Colonic mucosa (tissue), 4 donors: ENCODE measurements around the gene SEC11A. TPM values are rescaled to one million over a fixed set of nuclear protein-coding genes. Genes with fewer than 3 reads are reported as not detected.

Experiments
- DNase-seq: peaks from one replicate; pipeline ENCODE4 v3.0.0-alpha.2; 2020
- H3K27ac ChIP-seq: fragments of 200-600 bp; one replicate; pipeline ENCODE4 v1.8.0; 2021
- H3K27me3 ChIP-seq: fragments of 200-600 bp; one replicate; pipeline ENCODE4 v1.8.0; 2021
- H3K36me3 ChIP-seq: fragments of 200-600 bp; one replicate; pipeline ENCODE4 v1.8.0; 2021
- H3K4me1 ChIP-seq: fragments of 200-600 bp; one replicate; pipeline ENCODE4 v1.8.0; 2021; ENCODE audit warnings: mild to moderate bottlenecking
- H3K4me3 ChIP-seq: fragments of 200-600 bp; one replicate; pipeline ENCODE4 v1.8.0; 2021
- H3K9ac ChIP-seq, 2 donors: one replicate each; pipeline ENCODE4 v1.7.0; 2013; ENCODE audit warnings: control low read depth in 2 of 2, low read depth in 2 of 2, low read length in 2 of 2
- H3K9me3 ChIP-seq: fragments of 200-600 bp; one replicate; pipeline ENCODE4 v1.8.0; 2021
- intact Hi-C: fragments of 100-400 bp; cut with DNase I; formaldehyde crosslinking; loops from one replicate; pipeline ENCODE4 v1.14.1; 2022
- total RNA-seq, 2 donors: library from RNA; stranded (reverse); fragmentation: NEBNext Ultra II Directional in 1 of 2; extraction: Animal tissue kit (Norgen Biotek cat#: 25700) in 1 of 2; gene quantifications; one replicate each; pipeline ENCODE4 v1.2.1, GENCODE V29; 2021
- TF ChIP-seq, protein P1 (sequence below): fragments of 200-600 bp; IDR thresholded peaks from one replicate; pipeline ENCODE4 v1.8.0; 2022; ENCODE audit warnings: antibody characterized with exemption, mild to moderate bottlenecking
- donor health status: healthy.
- donor health status: DM: no; HTN: no; CAD: no.
- donor health status: DM: no; HTN: no; CAD: no.

SEC11A gene
- total RNA-seq, 2 donors from 2014 or later = 146 to 154 TPM

DNA sequence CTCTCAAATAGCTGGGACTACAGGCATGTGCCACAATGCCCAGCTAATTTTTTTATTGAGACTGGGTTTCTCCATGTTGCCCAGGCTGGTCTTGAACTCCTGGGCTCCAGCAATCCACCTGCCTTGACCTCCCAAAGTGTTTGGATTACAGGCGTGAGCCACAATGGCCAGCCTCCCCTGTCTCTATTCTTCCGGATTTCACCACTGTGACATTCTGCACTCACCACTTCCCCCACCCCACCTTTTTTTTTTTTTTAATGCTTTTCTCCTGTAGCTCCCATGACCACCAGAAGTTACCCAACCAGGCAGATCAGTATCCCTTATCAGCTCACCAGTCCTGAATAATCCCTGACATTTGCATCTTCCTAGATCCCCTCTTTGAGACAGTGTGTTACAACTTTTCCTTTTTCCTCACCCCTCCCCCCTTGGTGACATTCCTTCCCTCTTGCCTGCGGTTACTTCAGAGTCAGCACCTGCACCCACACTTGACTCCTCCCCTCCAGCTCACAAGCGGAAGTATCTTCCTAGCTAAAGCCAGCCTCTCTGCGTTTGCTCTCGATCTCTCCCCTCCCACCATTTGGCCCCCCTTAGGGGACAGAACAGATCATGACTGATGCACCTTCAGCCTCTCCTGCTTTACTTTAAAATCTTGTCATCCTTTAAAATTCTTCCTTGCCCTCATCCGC lies 19.0 kb upstream of the SEC11A start:
- Histone ChIP-seq H3K9ac (peak overlapping the region in 1 of 2 donors; percentile 66), H3K27me3 (no peaks in the 10 kb centered on the region), H3K4me3 (peak overlapping the region; percentile 19), H3K9me3 (no peaks in the 10 kb centered on the region), H3K36me3 (no peaks in the 10 kb centered on the region), H3K4me1 (peaks cover 7% of the 10 kb centered on the region), H3K27ac (peak overlapping the region; percentile 85)
- intact Hi-C loops = no loop called here
- TF ChIP-seq, protein P1, sequence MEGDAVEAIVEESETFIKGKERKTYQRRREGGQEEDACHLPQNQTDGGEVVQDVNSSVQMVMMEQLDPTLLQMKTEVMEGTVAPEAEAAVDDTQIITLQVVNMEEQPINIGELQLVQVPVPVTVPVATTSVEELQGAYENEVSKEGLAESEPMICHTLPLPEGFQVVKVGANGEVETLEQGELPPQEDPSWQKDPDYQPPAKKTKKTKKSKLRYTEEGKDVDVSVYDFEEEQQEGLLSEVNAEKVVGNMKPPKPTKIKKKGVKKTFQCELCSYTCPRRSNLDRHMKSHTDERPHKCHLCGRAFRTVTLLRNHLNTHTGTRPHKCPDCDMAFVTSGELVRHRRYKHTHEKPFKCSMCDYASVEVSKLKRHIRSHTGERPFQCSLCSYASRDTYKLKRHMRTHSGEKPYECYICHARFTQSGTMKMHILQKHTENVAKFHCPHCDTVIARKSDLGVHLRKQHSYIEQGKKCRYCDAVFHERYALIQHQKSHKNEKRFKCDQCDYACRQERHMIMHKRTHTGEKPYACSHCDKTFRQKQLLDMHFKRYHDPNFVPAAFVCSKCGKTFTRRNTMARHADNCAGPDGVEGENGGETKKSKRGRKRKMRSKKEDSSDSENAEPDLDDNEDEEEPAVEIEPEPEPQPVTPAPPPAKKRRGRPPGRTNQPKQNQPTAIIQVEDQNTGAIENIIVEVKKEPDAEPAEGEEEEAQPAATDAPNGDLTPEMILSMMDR = no peak
- peak; percentile 91 for DNase-seq

DNA sequence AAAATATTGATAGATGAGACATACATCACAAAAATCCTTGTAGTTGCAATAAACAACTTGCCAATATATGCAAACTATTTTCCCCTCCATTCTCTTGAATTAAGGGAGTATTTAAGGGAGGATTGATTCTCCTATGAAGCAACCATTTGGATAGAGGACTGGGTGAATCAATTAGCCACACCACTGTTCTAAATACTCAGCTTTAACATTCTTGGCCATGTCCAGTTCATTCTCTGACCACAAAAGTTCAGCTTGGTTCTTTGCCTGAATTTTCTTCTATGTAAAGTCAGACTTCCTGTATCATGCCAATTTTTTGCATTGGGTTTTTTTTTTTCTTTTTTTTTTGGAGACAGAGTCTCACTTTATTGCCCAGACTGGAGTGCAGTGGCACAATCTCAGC lies 15.8 kb upstream of the SEC11A start:
- Histone ChIP-seq H3K9me3 (no peaks in the 10 kb centered on the region), H3K36me3 (no peaks in the 10 kb centered on the region), H3K4me3 (no peak overlapping the region), H3K27me3 (no peaks in the 10 kb centered on the region), H3K27ac (no peak overlapping the region), H3K9ac (no peak overlapping the region), H3K4me1 (peaks cover 7% of the 10 kb centered on the region)
- TF ChIP-seq, protein P1 = no peak
- no peak for DNase-seq
- intact Hi-C loops = no loop called here

DNA sequence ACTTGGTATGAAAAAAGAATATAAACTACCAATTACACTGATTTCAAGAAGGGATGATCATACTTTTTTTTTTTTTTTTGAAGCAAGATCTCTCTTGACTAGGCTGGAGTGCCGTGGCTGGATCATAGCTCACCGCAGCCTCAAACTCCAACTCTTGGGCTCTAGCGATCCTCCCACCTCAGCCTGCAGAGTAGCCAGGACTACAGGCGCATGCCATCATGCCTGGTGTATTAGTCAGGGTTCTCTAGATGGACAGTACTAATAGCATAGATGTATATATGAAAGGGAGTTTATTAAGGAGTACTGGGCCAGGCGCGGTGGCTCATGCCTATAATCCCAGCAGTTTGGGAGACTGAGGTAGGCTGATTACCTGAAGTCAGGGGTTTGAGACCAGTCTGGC lies 11.5 kb upstream of the SEC11A start:
- no peak overlapping the region for H3K9ac ChIP-seq
- H3K4me1 ChIP-seq = no peaks in the 10 kb centered on the region
- DNase-seq = no peak
- no peaks in the 10 kb centered on the region for H3K27me3 ChIP-seq
- intact Hi-C loops = no loop called here
- TF ChIP-seq, protein P1 = no peak
- no peaks in the 10 kb centered on the region for H3K36me3 ChIP-seq
- H3K4me3 ChIP-seq = no peak overlapping the region
- no peaks in the 10 kb centered on the region for H3K9me3 ChIP-seq
- H3K27ac ChIP-seq = no peak overlapping the region

DNA sequence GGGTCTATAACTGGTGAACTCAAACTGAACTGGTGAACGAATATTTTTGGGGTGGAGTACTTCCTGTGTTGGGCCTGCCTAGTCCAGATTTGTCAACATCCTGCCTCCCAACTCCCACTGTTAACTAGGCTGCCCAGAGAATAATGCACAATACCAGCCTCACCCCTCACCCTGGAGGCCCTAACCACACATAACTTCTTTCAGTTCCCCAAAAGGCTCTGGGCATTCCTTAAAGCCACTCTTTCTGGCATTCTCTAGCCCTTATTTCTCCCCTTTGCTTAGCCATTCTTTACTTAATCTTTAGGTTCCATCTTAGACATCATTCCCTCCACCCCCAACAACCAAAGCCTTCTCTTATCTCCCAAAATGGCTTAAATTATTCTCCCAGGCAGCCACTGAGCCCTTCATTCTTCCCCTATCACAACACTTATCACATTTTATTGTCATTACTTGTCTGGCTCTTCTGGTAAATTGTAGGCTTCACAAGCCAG lies 9.1 kb upstream of the SEC11A start:
- Histone ChIP-seq H3K9me3 (no peaks in the 10 kb centered on the region), H3K4me1 (no peaks in the 10 kb centered on the region), H3K9ac (no peak overlapping the region), H3K27ac (no peak overlapping the region), H3K36me3 (no peaks in the 10 kb centered on the region), H3K27me3 (no peaks in the 10 kb centered on the region), H3K4me3 (no peak overlapping the region)
- intact Hi-C loops = no loop called here
- TF ChIP-seq, protein P1 = no peak
- DNase-seq = no peak

DNA sequence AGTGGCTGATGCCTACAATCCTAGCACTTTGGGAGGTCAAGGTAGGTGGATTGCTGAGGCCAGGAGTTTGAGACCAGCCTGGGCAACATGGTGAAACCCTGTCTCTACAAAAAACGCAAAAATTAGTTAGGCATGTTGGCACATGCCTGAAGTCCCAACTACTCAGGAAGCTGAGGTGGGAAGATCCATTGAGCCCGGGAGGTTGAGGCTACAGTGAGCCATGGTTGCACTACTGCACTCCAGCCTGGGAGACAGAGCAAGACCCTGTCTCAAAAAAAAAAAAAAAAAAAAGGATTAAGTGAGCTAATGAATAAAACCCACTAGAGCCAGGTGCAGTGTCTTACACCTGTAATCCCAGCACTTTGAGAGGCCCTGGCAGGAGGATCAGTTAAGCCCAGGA lies 6.7 kb upstream of the SEC11A start:
- H3K27me3 ChIP-seq = no peaks in the 10 kb centered on the region
- no peak overlapping the region for H3K9ac ChIP-seq

More for the DNA sequence above, 6.7 kb upstream of the SEC11A start:
- no peak for DNase-seq
- TF ChIP-seq, protein P1 = no peak
- intact Hi-C loops = no loop called here
- Histone ChIP-seq H3K27ac (no peak overlapping the region), H3K4me1 (no peaks in the 10 kb centered on the region), H3K4me3 (no peak overlapping the region), H3K36me3 (no peaks in the 10 kb centered on the region), H3K9me3 (no peaks in the 10 kb centered on the region)
